ENCODE results near the gene DUSP22.

DNA sequence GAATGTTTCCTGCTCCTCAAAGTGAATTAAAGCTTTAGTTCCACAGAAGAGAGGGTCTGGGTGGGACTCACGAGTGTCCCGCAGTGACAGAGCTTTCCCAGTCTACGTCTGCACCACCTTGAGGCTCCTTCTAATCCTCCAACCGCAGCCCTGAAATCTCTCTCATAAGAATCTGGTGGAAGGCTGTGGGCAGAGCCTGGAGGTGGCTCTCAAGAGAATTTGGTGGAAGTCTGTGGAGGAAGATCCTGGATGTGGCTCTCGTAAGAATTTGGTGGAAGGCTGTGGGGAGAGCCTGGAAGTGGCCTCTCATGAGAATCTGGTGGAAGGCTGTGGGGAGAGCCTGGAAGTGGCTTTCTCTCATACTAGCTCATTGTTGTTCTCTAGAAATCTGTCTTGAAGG lies 13.8 kb upstream of the DUSP22 start:
- TF ChIP-seq POLR2A (IDR thresholded peaks at IDR 0.05) = no peak
- no peak for TF ChIP-seq POLR2AphosphoS5 (IDR thresholded peaks at IDR 0.05)
- TF ChIP-seq, protein P1, sequence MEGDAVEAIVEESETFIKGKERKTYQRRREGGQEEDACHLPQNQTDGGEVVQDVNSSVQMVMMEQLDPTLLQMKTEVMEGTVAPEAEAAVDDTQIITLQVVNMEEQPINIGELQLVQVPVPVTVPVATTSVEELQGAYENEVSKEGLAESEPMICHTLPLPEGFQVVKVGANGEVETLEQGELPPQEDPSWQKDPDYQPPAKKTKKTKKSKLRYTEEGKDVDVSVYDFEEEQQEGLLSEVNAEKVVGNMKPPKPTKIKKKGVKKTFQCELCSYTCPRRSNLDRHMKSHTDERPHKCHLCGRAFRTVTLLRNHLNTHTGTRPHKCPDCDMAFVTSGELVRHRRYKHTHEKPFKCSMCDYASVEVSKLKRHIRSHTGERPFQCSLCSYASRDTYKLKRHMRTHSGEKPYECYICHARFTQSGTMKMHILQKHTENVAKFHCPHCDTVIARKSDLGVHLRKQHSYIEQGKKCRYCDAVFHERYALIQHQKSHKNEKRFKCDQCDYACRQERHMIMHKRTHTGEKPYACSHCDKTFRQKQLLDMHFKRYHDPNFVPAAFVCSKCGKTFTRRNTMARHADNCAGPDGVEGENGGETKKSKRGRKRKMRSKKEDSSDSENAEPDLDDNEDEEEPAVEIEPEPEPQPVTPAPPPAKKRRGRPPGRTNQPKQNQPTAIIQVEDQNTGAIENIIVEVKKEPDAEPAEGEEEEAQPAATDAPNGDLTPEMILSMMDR (IDR thresholded peaks at IDR 0.05) = no peak

Data from suprapubic skin (tissue), 4 donors.